DMS79 (cell line): Measurements from ENCODE around the gene PIGK.
"Not testable (repeated sequence)": the region's sequence is repeated elsewhere in the genome, so short reads cannot be mapped to it uniquely, and the experiment has no call there.

Source experiments
- DNase-seq: peaks from one replicate; lab custom pipeline; 2025; lab: John Stamatoyannopoulos, UW

The PIGK gene

GRCh38 chr1:77219166-77219887 is at the start of gene PIGK:
Gene PIGK, minus strand, starts transcription at chr1:77219430. Its CDS starts 28 bp downstream, at chr1:77219402.
- DNase-seq = peak; percentile 66

GRCh38 chr1:77267035-77267434 is 47.8 kb upstream of the PIGK start:
- DNase-seq = no peak

GRCh38 chr1:77265180-77265579 is 46.0 kb upstream of the PIGK start:
- no peak for DNase-seq

GRCh38 chr1:77263708-77264107 is 44.5 kb upstream of the PIGK start:
- no peak for DNase-seq

- no peak for DNase-seq
Observed at GRCh38 chr1:77253211-77253610, 34.0 kb upstream of the PIGK start.

- DNase-seq = no peak
Observed at GRCh38 chr1:77250126-77250525, 30.9 kb upstream of the PIGK start.

- DNase-seq = no peak
Observed at GRCh38 chr1:77245830-77246229, 26.6 kb upstream of the PIGK start.

- DNase-seq = no peak
Observed at GRCh38 chr1:77239311-77239710, 20.1 kb upstream of the PIGK start.

GRCh38 chr1:77238462-77238861 is 19.2 kb upstream of the PIGK start:
- DNase-seq = no peak

- DNase-seq = no peak
Observed at GRCh38 chr1:77234943-77235342, 15.7 kb upstream of the PIGK start.

- DNase-seq = no peak
Observed at GRCh38 chr1:77234096-77234495, 14.9 kb upstream of the PIGK start.

GRCh38 chr1:77232829-77233228 is 13.6 kb upstream of the PIGK start:
- no peak for DNase-seq

GRCh38 chr1:77230051-77230450 is 10.8 kb upstream of the PIGK start:
- DNase-seq = no peak

- no peak for DNase-seq
Observed at GRCh38 chr1:77228836-77229235, 9.6 kb upstream of the PIGK start.

GRCh38 chr1:77227381-77227780 is 8.2 kb upstream of the PIGK start:
- no peak for DNase-seq

- no peak for DNase-seq
Observed at GRCh38 chr1:77222496-77222895, 3.3 kb upstream of the PIGK start.

- DNase-seq = no peak
Observed at GRCh38 chr1:77220687-77221463, 1.6 kb upstream of the PIGK start.

- peak; percentile 6 for DNase-seq
Observed at GRCh38 chr1:77218477-77219165, 609 bp downstream of the PIGK start.

GRCh38 chr1:77204043-77204442 is 15.2 kb downstream of the PIGK start:
- not testable (repeated sequence) for DNase-seq

- no peak for DNase-seq
Observed at GRCh38 chr1:77202751-77203150, 16.5 kb downstream of the PIGK start.

GRCh38 chr1:77200806-77201205 is 18.4 kb downstream of the PIGK start:
- DNase-seq = no peak

- DNase-seq = no peak
Observed at GRCh38 chr1:77200293-77200692, 18.9 kb downstream of the PIGK start.

GRCh38 chr1:77197351-77197750 is 21.9 kb downstream of the PIGK start:
- no peak for DNase-seq
